Measurements from ENCODE around the gene SUMO1.

DNA sequence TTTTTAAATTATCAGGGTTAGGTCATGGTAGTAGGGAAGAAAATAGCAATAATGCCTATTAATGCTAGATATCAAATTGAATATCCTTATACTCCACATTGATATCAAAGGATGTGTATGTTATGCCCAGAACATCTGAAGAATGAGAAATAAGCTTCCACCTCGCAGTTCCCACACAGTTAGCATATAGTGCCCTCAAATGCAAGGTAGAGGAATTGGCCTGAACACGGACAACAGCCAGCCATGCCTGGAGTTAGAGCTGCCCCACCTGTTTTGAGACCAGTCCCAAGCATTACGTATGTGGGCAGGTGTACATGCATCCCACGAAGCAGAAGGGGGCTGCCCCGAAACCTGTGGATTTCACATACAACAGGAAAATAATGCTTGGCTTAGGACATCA is 79.6 kb downstream of the SUMO1 start:
- TF ChIP-seq BRCA1 (IDR thresholded peaks at IDR 0.05) (no peak), BRCA1 (CRISPR knock-in tag; IDR thresholded peaks at IDR 0.05) (no peak), JUND (IDR thresholded peaks at IDR 0.05; ENCODE audit: borderline replicate concordance, low read depth, low read length) (no peak), JUND (tag; IDR thresholded peaks at IDR 0.05; ENCODE audit: borderline replicate concordance, low read depth, low read length) (no peak), GTF2F1 (IDR thresholded peaks at IDR 0.05; ENCODE audit: low read depth, low read length) (no peak), CTCF (IDR thresholded peaks at IDR 0.05 in 2 of 3, conservative IDR thresholded peaks at IDR 0.05 in 1 of 3; ENCODE audit: insufficient read depth in 2 of 3, low read depth in 1 of 3, low read length in 3 of 3) (peak in 2 of 3 experiments; percentile 19 to 20; a peak in 2 of 6 replicates), POLR2AphosphoS5 (IDR thresholded peaks at IDR 0.05; ENCODE audit: control insufficient read depth, insufficient read depth, low read depth, low read length) (no peak), FOXM1 (IDR thresholded peaks at IDR 0.05; ENCODE audit: low read depth) (no peak), FOXM1 (CRISPR knock-in tag; IDR thresholded peaks at IDR 0.05; ENCODE audit: low read depth) (no peak), CREB5 (CRISPR knock-in tag; IDR thresholded peaks at IDR 0.05) (no peak), PHTF2 (CRISPR knock-in tag; IDR thresholded peaks at IDR 0.05) (no peak), ETV6 (IDR thresholded peaks at IDR 0.05; ENCODE audit: borderline replicate concordance in 1 of 2, low read depth in 2 of 2, low read length in 1 of 2) (no peak), ETV6 (CRISPR knock-in tag; IDR thresholded peaks at IDR 0.05; ENCODE audit: borderline replicate concordance) (no peak), ZNF146 (CRISPR knock-in tag; IDR thresholded peaks at IDR 0.05; ENCODE audit: unreplicated experiment) (no peak), SMAD4 (CRISPR knock-in tag; conservative IDR thresholded peaks at IDR 0.05) (no peak)

All from K562 (cell line).